Measurements from ENCODE around the gene MAGI1.
"Not testable (repeated sequence)": the region's sequence is repeated elsewhere in the genome, so short reads cannot be mapped to it uniquely, and the experiment has no call there.

MAGI1 gene

DNA sequence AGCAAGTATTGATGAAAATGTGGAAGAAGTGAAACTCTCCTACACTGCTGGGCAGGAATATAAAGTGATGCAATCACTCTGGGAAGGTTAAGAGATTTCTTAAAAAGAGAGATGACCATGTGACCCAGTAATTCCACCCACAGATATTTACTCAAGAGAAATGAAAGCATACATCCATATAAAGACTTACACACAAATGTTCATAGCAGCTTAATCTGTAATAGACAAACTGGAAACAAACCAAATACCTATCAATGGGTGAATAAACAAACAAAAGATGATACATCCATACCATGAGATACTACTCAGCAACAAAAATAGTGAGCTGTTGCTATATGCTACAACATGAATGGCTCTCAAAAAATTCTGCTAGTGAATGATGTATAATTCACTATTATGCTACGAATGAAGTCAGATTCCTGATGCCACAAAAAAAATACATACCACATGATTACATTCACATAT, 463.3 kb downstream of the MAGI1 start:
- no peak for DNase-seq

DNA sequence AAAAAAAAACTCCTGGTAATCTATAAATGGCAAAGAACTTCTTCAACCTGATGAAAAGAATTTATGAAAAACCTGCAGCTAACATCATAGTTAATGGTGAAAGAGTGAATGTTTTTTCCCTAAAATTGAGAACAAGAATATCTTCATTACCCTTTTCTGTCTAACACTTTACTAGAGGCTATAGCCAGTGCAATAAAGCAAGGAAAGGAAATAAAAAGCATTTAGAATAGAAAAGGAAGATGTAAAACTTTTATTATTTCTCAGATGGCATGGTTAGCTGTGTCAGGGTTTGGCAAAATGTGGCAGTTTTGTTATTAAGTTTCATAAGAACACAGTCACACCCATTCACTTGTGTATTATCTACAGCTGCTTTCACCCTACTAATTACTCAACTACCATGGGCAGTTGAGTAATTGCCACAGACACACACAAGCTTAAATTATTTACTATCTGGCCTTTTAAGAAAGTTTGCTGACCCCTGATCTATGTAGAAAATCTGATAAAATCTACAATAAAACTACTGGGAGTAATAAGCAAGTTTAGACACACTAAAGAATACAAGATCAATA, 465.1 kb downstream of the MAGI1 start:
- no peak for DNase-seq

DNA sequence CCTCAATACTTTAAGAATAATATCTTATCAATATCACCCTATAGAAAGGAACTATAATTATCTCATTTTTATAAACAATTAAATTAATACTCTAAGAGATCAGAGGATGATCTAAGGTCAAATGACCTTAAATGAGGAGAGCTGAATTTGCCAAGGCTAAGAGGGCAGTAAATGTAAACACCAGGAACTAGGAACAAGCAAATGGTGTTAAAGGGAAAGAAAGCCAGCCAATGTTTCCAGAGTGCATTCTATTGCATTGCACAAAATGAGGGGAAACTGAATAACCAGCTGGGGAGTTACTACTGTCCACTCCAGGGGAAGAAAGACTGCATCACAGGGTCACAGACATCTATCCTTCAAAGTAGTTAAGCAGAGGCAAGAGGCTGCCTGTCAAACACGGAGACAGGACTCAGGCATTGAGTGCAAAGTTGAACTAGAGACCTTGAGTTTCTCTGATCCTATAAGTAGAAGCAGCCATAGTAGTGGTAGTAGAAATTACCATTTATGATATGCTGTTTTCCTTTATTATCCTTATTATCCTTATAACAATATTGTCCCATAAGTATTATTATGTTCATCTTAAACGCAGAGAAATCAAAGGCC, 466.4 kb downstream of the MAGI1 start:
- DNase-seq = no peak

DNA sequence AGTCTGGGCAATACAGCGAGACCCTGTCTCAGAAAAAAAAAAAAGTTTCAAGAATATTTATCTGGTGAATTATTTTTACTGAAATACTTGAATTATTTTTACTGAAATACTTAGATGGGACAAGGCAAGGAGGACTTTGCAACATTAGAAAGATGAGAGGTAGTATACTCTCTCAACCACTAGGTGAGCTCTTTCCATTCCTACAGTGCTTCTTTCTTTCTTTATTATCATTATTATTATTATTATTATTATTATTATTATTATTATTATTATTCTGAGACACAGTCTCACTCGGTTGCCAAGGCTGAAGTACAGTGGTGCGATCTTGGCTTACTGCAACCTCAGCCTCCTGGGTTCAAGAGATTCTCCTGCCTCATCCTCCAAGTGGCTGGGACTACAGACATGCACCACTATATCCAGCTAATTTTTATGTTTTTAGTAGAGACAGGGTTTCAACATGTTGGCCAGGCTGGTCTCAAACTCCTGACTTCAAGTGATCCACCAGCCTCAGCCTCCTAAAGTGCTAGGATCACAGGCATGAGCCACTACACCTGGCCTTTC, 468.8 kb downstream of the MAGI1 start:
- DNase-seq = no peak

DNA sequence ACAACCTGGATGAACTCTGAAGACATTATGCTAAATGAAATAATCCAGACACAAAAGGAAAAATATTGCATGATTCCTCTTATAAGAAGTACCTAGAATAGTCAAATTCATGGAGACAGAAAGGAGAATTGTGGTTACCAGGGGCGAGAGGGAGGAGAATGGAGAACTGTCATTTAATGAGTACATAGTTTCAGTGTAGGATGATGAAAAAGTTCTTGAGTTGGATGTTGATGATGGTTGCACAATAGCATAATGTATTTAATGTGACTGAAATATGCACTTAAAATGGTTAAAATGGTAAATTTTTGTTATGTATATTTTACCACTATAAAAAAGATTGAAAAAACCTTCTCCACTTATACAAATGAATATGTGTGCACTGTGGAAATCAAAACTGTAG, 469.6 kb downstream of the MAGI1 start:
- no peak for DNase-seq

DNA sequence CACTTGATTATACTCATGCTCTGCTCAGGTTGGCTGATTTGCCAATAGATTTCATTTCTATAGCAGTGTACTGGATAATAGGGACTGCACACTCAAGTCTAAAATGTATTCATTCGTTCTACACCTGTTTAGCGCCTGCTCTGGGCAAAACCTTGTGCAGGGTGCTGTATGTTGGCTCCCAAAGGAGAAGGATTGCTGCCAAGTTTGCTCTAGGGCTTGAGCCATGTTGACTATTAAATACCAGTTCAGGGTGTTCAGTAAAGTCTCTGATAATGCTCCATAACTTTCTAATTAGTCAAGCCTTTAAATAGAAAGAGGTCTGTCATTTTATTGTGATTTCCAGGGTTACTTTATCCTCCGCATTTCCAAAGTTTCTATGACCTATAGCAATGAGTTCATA, 470.2 kb downstream of the MAGI1 start:
- no peak for DNase-seq

DNA sequence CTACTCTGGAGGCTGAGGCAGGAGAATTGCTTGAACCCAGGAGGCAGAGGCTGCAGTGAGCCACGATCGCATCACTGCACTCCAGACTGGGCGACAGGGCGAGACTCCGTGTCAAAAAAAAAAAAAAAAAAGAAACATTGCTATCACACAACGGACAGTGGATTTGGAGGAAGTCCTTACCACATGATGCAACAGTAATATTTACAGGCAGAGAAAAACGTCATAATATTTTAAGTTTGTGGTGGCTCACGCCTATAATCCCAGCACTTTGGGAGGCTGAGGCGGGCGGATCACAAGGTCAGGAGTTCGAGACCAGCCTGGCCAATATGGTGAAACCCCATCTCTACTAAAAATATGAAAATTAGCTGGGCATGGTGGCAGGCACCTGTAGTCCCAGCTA, 473.0 kb downstream of the MAGI1 start:
- not testable (repeated sequence) for DNase-seq

DNA sequence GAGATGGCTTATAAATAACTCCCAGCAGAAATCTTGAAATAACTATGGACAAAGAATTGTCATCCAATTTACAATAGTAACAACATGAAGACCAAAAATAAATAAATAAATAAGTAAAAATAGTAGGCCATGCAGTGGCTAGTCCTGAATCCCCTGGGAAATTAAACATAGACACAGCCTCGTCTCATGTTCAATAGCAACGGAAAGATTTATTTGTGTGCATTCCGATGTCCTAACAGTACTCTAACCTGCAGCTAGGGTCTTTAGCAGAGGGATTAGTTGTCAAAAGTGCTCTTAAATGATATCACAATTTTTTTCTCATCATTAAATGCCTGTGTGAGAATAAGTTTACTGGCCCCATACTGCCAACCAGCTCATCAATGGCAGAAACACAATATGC, 474.2 kb downstream of the MAGI1 start:
- DNase-seq = no peak

DNA sequence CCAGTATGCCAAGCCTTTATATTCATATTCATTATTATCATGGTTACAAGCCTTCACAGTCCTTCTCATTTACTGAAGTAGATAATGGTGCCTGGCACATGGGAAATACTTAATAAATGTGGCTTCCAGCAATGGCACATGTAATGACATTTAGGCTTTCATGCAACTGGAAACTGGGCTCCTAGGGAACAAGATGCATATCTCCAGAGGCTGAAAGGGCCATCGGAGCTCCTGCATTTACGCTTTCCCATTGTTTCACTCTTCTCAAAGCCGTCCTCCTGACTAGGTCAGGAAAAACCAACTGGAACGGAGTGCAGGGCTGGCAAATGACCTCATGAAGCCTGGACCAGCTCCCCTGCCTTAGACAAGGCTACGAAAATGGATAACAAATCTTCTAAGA, 474.9 kb downstream of the MAGI1 start:
- DNase-seq = no peak

DNA sequence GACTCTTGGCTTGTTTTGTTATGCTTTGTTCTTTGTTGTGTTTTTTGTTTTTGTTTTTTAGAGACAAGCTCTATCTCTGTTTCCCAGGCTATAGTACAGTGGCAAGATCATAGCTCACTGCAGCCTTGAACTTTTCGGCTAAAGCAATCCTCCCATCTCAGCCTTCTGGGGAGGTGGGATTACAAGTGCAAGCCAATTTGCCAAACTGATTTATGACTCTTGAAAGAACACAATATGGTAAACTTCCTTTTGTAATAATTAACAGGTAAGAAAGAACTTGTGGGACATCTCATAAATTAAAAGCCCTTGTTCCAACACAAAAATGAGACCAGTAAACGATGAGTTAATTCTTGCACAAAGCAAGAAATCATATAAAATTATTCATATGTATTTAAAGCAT, 476.3 kb downstream of the MAGI1 start:
- no peak for DNase-seq

DNA sequence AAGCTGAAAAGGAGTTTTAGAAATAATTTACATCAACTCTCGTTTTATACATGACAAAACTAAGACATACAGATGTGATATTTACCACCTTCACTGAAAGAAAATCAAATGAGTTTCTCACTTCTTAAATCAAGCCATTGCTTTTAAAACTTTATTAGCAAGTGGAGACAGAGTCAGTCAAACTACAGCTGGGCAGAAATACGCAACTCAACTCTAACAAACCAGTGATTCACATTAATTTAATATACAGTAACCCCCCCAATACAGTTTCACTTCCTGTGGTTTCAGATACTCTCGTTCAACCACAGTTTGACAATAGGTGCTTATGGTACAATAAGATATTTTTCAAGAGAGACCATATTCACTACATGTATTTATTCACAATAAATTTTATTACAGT, 477.1 kb downstream of the MAGI1 start:
- no peak for DNase-seq

DNA sequence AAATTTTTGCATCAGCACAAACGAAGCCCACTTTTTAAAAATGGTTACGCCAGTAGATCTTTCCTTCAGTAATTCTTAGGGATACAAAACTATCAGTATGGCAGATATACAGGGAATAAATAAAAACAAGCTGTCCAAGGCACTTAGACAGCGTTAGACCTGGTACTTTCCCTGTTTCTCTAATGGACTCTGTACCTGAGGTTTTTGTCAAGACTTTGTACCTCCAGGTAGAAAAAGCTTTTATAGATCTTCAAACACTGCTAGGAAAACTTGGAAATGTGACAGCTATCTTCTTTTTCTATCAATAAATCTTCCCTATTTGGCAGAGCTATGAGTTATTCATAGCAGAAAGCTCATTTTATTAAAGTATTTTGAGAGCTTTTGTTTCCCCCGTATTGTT, 477.8 kb downstream of the MAGI1 start:
- no peak for DNase-seq

DNA sequence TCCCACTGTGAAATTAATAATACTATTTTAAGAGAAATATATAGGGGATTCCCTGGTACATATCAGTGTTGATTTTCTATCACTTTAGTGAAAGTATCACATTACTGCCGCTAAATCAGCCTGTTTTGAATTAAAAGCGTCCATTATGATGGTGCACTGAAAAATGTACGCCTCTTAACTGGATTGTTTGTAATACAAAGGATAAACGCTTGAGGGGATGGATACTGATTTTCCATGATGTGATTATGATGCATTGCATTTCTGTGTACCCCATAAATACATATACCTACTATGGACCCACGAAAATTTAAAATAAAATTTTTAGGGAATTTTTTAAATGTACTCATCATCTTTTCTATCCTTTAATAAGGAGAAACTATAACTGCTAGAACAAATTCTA, 478.6 kb downstream of the MAGI1 start:
- DNase-seq = no peak

DNA sequence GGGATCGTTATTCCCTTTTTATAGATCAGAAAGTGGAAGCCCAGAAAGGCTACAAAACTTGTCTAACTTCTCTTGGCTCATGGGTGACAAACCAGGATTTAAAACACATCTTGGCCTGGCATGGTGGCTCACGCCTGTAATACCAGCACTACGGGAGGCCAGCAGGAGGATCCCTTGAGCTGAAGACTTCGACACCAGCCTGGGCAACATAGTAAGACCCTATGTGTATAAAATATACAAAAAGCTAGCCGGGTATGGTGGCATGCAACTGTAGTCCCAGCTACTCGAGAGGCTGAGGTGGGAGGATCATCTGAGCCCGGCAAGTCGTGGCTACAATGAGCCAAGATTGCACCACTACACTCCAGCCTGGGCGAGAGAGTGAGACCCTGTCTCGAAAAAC, 479.1 kb downstream of the MAGI1 start:
- DNase-seq = no peak

DNA sequence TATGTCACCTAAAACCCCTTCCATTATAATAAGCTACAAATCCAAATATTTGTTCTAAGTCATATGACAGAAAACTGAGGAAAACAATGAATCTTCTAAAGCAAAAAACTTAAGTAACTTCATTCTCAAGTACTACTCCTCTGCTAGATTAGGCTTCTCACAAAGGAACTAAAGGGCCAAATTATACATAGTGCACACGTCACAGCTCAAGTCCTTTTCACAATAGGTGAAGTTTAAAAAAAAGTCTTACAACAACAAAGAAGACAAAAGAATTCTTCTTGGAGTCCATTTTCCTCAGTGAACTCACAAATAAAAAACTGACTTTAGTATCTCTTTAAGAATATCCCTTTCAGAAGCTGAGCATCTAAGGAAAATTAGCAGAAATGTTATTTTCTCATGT, 479.9 kb downstream of the MAGI1 start:
- DNase-seq = no peak

DNA sequence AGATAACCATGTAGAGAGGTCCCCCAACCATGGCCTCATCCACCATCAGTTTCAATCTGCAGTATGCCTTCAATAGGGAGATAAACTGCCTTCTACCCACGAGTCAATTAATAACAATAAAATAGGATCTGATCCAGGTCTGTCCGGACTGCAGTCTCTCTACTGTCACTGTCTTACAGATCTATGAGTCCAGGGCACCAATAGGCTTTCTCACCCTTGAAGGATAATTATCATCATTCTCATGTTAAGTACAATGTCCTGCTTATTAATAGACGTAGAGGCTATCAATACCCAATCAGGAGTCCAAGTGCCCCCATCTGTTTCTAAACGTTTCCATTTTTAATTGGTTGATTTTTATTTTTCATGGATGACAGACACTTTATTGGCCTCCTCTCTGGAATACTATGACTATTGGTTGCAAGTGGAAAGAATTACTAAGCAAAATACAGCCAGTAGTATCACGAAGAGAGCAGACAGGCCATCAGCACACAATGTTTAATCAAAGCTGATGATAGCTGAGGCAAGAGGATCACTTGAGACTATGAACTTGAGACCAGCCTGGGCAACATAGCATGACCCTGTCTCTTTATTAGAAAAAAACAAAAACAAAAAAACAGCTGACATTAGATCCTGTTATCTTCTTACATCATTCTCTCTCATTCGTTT, 480.7 kb downstream of the MAGI1 start:
- no peak for DNase-seq

DNA sequence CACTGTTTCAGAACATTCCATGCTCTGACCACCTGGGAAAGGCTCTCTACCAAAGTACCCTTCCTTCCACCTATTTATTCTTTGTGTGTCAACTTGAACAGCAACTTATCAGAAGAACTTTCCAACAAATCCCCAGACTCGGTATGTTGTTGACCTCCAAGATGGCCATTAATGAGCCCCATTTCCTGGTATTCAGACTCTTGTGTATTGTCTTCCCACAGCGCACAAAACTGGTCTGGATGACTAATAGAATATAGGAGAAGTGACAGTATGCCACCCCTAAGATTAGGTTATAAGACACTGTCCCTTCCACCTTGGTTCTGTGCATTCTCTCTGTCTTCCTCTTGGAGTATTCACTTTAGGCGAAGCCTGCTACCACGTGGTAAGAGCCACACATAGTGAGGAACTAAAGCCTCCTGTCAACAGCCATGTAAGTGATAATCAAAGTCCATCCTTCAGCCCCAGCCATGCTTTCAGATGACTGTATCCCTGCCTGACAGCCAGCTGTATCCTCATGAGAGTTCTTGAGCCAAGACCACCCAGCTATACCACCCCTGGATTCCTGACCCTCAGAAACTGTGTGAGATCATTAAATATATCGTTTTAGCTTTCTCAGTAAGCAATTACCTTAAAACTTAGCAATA, 481.7 kb downstream of the MAGI1 start:
- no peak for DNase-seq

DNA sequence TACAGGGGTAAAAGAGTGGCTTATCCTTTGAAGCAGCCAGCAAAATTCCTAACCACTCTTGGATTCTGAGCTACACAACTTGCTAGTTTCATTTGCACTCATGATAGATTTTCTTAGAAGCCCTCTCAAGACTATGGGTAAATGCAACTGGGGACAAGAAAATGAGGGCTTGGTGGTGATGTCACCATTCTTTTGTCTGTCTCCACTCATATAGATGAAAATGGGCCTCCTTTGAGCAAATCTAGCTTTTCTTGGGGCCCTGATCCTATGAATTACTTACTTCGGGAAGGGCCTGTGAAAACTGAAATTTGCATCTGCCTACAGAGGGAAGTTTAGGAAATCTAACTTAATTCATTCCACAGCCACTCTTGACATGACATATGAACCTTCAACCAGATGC, 486.3 kb downstream of the MAGI1 start:
- no peak for DNase-seq

DNA sequence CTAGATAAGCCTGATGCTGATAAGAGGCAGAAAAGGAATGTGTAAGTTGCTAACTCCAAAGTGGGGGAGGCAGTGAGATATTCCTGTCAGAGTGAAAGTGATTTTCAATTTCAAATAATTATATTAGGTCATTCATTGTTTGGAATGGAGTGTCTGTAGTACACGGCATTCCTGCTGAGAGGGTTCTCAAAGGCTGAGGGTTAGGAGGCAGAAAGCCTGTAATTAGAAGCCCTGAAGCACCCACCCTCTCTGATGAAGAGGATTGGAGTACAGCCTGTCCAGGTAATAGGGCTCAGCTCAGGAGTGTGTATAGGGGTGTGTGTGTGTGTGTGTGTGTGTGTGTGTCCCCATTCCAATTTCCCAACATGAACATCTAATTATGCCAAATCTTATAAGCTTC, 486.8 kb downstream of the MAGI1 start:
- DNase-seq = peak; percentile 11

DNA sequence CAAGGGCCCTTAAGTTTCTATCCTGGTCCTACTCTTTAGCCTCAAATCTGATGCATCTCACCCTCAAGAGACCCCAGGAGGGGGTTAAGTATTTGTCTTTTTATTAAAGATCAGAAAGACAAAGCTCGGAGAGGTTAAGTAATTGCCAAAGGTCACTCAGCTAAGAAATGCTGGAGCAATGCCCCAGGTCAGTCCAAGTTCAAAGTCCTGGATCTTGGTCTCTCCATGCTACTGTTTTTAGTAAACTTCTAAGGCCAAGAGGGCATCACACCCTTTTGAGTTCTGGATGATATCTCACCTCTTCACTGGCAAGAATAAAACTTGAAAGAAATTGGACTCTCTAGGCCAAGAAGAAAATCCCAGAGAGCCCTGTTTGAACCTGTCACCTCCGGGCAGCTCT, 488.6 kb downstream of the MAGI1 start:
- DNase-seq = no peak

DNA sequence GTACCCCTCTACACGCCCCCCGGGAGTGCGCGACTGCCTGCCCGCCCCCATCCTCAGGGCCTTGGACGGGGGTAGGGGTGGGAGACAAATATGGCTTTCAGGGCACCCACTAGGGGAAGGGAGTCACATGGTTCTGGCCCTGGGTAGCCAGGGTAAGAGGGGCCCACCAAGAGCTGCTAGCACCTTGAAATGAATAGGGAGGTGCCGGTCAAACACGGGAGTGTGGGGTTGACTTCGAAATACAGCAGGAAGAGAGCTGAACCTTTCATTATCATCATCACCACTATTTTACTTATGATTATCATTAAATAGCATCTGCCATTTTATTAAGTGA, 489.1 kb downstream of the MAGI1 start:
- DNase-seq = no peak

DNA sequence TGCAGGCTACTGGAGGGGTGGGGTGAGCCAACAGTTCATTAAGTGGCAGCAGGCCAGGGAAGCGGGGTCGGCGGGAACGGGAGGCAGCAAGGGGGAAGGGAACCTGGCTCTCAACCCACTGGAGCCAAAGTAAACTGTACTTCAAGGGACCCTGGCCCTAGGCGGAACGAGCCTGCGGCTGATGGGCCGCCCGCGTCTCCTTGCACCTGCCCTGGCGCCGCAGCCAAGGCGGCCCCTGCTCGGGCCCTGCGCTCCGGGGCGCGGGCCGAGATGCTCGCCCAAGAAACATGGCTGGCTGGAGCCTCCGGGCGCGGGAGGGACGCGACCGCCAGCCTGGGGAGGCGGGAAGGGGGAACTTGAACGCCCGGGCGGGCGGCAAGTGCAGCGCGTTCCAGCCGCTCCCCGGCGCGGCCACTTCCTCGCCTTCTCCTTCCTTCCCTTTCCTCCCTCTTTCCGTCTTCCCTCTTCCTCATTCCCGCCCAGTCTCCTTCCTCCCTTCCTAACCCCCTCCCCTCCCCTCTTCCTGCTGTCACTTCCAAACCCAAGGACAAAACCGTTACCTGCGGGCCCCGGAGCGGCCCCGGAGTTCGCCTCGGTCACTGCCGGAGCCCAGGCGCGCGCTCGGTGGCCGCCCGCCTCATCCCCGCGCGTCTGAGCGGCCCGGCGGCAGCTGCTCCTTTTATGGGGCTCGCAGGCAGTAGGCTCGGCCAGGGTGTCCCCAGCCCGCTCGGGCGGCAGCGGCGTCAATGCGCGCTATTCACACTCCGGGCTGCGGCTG, 489.7 kb downstream of the MAGI1 start:
- DNase-seq = no peak

DNA sequence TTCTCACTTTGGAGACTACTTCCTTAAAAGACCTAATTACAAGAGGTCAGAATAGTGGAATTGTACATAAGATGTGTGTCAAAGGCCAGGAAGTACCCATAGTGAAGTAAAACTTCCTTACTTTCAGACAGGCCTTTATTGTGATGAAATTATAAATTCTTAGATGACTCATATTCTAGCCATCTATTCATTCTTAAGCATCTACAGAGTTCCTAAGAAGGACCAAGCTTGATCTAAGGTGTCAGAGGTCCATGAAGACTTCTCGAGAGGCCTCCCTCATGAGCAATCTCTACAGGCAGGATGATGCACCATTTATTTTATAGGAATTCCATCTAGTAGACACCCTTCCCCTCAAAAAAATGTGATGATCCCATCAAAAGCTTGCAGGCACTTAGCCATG, 493.3 kb downstream of the MAGI1 start:
- no peak for DNase-seq

All from NCI-H2029 treated with DMSO at 0.1 percent for 48 hours (cell line).